HCT116 (cell line): ENCODE results near the gene NOTUM. TPM values are rescaled to one million over a fixed set of nuclear protein-coding genes. Genes with fewer than 3 reads are reported as not detected.

Experiments
- ATAC-seq: fragments of 200-7000 bp; cut with Tn5 transposase; 2 replicates; pipeline ENCODE4 v1.9.1; 2020; ENCODE audit warnings: mild to moderate bottlenecking, moderate library complexity
- BruUV-seq: library from RNA; stranded (reverse); fragments of 400-500 nt; replicated peaks from 2 replicates; lab custom pipeline; 2021; lab: Mats Ljungman, UMichigan
- CTCF ChIA-PET: fragments of 300-600 bp; sonication (Branson Sonifier 250); formaldehyde crosslinking; loops from one replicate; lab custom pipeline; 2021; ENCODE audit warnings: antibody characterized with exemption; lab: Charles Lee
- POLR2A ChIA-PET: fragments of 300-600, 350-600 bp; sonication (Branson Sonifier 250); formaldehyde crosslinking; loops from one replicate; lab custom pipeline; 2021; ENCODE audit warnings: antibody characterized with exemption; lab: Charles Lee
- RAD21 ChIA-PET, 2 experiments: fragments of 300-600 bp; sonication (Branson Sonifier 250); formaldehyde crosslinking; loops; one replicate each; lab custom pipeline; 2023; ENCODE audit warnings: low total read pairs in 2 of 2; ENCODE audit not compliant: uncharacterized antibody in 2 of 2, unreplicated experiment in 2 of 2, low non-redundant PET in 1 of 2; lab: Charles Lee
- DNase-seq: peaks from one replicate; pipeline ENCODE4 v3.0.0-alpha.2; 2010; ENCODE audit warnings: low read depth, low spot score
- H2AFZ ChIP-seq: fragments of 200-600 bp; shearing (Covaris generic), sonication (generic); 2 replicates; pipeline ENCODE4 v1.6.1; 2017; ENCODE audit warnings: low read depth, mixed run types, mixed read lengths, antibody characterized with exemption, low read length; ENCODE audit not compliant: poor library complexity, severe bottlenecking
- H3K27ac ChIP-seq: 2 replicates; pipeline ENCODE4 v1.5.1; 2012; ENCODE audit warnings: low read depth, low read length
- H3K27me3 ChIP-seq: fragments of 200-600 bp; sonication (generic); 2 replicates; pipeline ENCODE4 v1.6.1; 2016; ENCODE audit warnings: mixed run types, low read length, mixed read lengths; ENCODE audit not compliant: insufficient read depth
- H3K36me3 ChIP-seq, 2 experiments: fragments of 200-500 bp in 1 of 2; fragments of 200-600 bp in 1 of 2; sonication (Bioruptor generic) in 1 of 2; sonication (generic) in 1 of 2; 2 replicates each; pipeline versions ENCODE4 v1.5.1 to v1.6.1; 2014 to 2016; ENCODE audit warnings: low read length in 2 of 2, inconsistent platforms in 1 of 2, mixed read lengths in 1 of 2, mixed run types in 1 of 2; ENCODE audit not compliant: insufficient read depth in 2 of 2, control insufficient read depth in 1 of 2
- H3K4me1 ChIP-seq, 2 experiments: fragments of 200-600 bp in 1 of 2; sonication (generic) in 1 of 2; 2 replicates each; pipeline versions ENCODE4 v1.5.1 to v1.6.1; 2012 to 2017; ENCODE audit warnings: low read length in 2 of 2, inconsistent platforms in 1 of 2, mild to moderate bottlenecking in 1 of 2, mixed read lengths in 1 of 2, mixed run types in 1 of 2, moderate library complexity in 1 of 2; ENCODE audit not compliant: insufficient read depth in 2 of 2, control insufficient read depth in 1 of 2
- H3K4me2 ChIP-seq: fragments of 200-600 bp; sonication (generic); 2 replicates; pipeline ENCODE4 v1.6.1; 2017; ENCODE audit warnings: mixed run types, low read length, mixed read lengths
- H3K4me3 ChIP-seq, 2 experiments: fragments of 200-600 bp in 1 of 2; sonication (generic) in 1 of 2; replicated peaks in 1 of 2; 2 replicates each; pipeline ENCODE4 v1.5.1; 2011 to 2016; ENCODE audit warnings: low read length in 2 of 2, control low read depth in 1 of 2, low read depth in 1 of 2, mild to moderate bottlenecking in 1 of 2, mixed read lengths in 1 of 2, mixed run types in 1 of 2
- H3K79me2 ChIP-seq: fragments of 200-600 bp; sonication (generic); 2 replicates; pipeline ENCODE4 v1.6.1; 2017; ENCODE audit warnings: mild to moderate bottlenecking, mixed run types, low read length, moderate library complexity, mixed read lengths; ENCODE audit not compliant: insufficient read depth
- H3K9ac ChIP-seq: fragments of 200-600 bp; sonication (generic); 2 replicates; pipeline ENCODE4 v1.6.1; 2016; ENCODE audit warnings: low read length, mixed read lengths
- H3K9me2 ChIP-seq: fragments of 200-600 bp; sonication (generic), shearing (Covaris generic); 2 replicates; pipeline ENCODE4 v1.6.1; 2017; ENCODE audit warnings: mixed run types, mild to moderate bottlenecking, moderate library complexity; ENCODE audit not compliant: insufficient read depth
- H3K9me3 ChIP-seq, 2 experiments: fragments of 200-500 bp in 1 of 2; fragments of 200-600 bp in 1 of 2; sonication (Bioruptor generic) in 1 of 2; sonication (generic) in 1 of 2; 2 replicates each; pipeline ENCODE4 v1.6.1; 2014 to 2017; ENCODE audit warnings: low read length in 2 of 2, mixed read lengths in 2 of 2, inconsistent platforms in 1 of 2, low read depth in 1 of 2, mild to moderate bottlenecking in 1 of 2, mixed run types in 1 of 2, moderate library complexity in 1 of 2; ENCODE audit not compliant: control insufficient read depth in 1 of 2, insufficient read depth in 1 of 2
- H4K20me1 ChIP-seq: fragments of 200-600 bp; sonication (generic), shearing (Covaris generic); 2 replicates; pipeline ENCODE4 v1.6.1; 2017; ENCODE audit warnings: mixed run types, mild to moderate bottlenecking, moderate library complexity; ENCODE audit not compliant: insufficient read depth
- ATF3 ChIP-seq: IDR thresholded peaks from 2 replicates; pipeline ENCODE4 v1.6.1; 2012
- CBX3 ChIP-seq: IDR thresholded peaks from 2 replicates; pipeline ENCODE4 v1.6.1; 2012; ENCODE audit warnings: low read depth
- ELF1 ChIP-seq: IDR thresholded peaks from 2 replicates; pipeline ENCODE4 v1.6.1; 2012; ENCODE audit warnings: low read depth, borderline replicate concordance
- EZH2phosphoT487 ChIP-seq: fragments of 200-600 bp; IDR thresholded peaks from 2 replicates; pipeline ENCODE4 v1.6.1; 2018; ENCODE audit warnings: antibody characterized with exemption, borderline replicate concordance
- FOSL1 ChIP-seq: IDR thresholded peaks from 2 replicates; pipeline ENCODE4 v1.6.1; 2012; ENCODE audit warnings: low read depth
- JUND ChIP-seq: IDR thresholded peaks from 2 replicates; pipeline ENCODE4 v1.6.1; 2012
- MAX ChIP-seq: IDR thresholded peaks from 2 replicates; pipeline ENCODE4 v1.6.1; 2012
- POLR2A ChIP-seq: IDR thresholded peaks from 2 replicates; pipeline ENCODE4 v1.7.0; 2011; ENCODE audit warnings: borderline replicate concordance; ENCODE audit not compliant: insufficient read depth, insufficient read length; ENCODE audit errors: extremely low read depth
- POLR2AphosphoS5 ChIP-seq: IDR thresholded peaks from 2 replicates; pipeline ENCODE4 v1.6.1; 2011; ENCODE audit warnings: mild to moderate bottlenecking, low read depth, low read length, moderate library complexity
- SIN3A ChIP-seq: IDR thresholded peaks from 2 replicates; pipeline ENCODE4 v1.6.1; 2012; ENCODE audit warnings: low read depth
- SRF ChIP-seq: IDR thresholded peaks from 2 replicates; pipeline ENCODE4 v1.6.1; 2012; ENCODE audit warnings: low read depth
- TCF7L2 ChIP-seq: IDR thresholded peaks from 2 replicates; pipeline ENCODE4 v1.7.0; 2011; ENCODE audit warnings: borderline replicate concordance, inconsistent platforms; ENCODE audit not compliant: insufficient read depth, insufficient read length; ENCODE audit errors: extremely low read depth
- ZNF274 ChIP-seq: fragments of 200-500 bp; sonication (Bioruptor generic); IDR thresholded peaks from 2 replicates; pipeline ENCODE4 v1.6.1; 2014; ENCODE audit warnings: mild to moderate bottlenecking, low read depth, low read length, inconsistent platforms
- intact Hi-C: fragments of 100-400 bp; cut with micrococcal nuclease; formaldehyde crosslinking; loops from 2 replicates; pipeline ENCODE4 v1.10.0; 2022
- total RNA-seq: library from RNA; stranded (reverse); gene quantifications from one replicate; pipeline ENCODE4 v1.2.1, GENCODE V29; 2021; ENCODE audit not compliant: unreplicated experiment
- TF ChIP-seq, protein P1 (sequence below): IDR thresholded peaks from 2 replicates; pipeline ENCODE4 v1.6.1; 2012; ENCODE audit warnings: low read depth

NOTUM gene
- total RNA-seq, 1 experiment from 2014 or later: 12.5 TPM

- TF ChIP-seq MAX (no peak), TCF7L2 (no peak), SRF (no peak), POLR2A (no peak), FOSL1 (no peak), SIN3A (no peak), ELF1 (no peak)
Measured at GRCh38 chr17:81944858-81945257, 16.1 kb downstream of the NOTUM start (continued).

DNA sequence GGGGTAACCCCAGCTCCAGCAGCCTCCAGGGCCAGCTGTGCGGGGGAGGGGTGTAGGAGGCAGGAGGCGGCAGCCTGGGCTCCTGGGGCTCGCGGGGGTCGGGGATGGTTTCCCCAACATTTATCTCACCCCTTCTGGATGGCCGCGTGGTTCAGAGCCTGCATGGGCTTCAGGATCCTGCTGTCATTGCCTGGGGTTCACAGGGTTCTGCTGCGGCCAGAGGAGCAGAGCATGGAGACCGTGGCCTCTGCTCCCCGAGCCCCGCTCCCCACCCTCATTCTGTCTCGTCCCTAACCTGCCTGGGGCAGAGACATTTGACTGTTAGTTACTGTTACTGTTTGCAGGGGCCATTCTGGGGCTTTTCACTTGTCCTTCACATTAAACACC, 18.8 kb downstream of the NOTUM start:
- H3K4me3 ChIP-seq: no peak overlapping the region
- DNase-seq: no peak
- ChIA-PET POLR2A (no interaction called here), RAD21 (no interaction called here), CTCF (no interaction called here)
- no peak overlapping the region for H3K9ac ChIP-seq
- H3K27ac ChIP-seq: no peak overlapping the region
- intact Hi-C loops: no loop called here
- no peaks in the 10 kb centered on the region for H3K36me3 ChIP-seq
- no peaks in the 10 kb centered on the region for H3K9me2 ChIP-seq
- no TSS peak for BruUV-seq
- no peak overlapping the region for H3K4me2 ChIP-seq
- no peak overlapping the region for H2AFZ ChIP-seq
- no peaks in the 10 kb centered on the region for H3K9me3 ChIP-seq
- no peaks in the 10 kb centered on the region for H3K79me2 ChIP-seq
- no peaks in the 10 kb centered on the region for H4K20me1 ChIP-seq
- H3K27me3 ChIP-seq: no peaks in the 10 kb centered on the region
- ATAC-seq: no peak
- TF ChIP-seq, protein P1, sequence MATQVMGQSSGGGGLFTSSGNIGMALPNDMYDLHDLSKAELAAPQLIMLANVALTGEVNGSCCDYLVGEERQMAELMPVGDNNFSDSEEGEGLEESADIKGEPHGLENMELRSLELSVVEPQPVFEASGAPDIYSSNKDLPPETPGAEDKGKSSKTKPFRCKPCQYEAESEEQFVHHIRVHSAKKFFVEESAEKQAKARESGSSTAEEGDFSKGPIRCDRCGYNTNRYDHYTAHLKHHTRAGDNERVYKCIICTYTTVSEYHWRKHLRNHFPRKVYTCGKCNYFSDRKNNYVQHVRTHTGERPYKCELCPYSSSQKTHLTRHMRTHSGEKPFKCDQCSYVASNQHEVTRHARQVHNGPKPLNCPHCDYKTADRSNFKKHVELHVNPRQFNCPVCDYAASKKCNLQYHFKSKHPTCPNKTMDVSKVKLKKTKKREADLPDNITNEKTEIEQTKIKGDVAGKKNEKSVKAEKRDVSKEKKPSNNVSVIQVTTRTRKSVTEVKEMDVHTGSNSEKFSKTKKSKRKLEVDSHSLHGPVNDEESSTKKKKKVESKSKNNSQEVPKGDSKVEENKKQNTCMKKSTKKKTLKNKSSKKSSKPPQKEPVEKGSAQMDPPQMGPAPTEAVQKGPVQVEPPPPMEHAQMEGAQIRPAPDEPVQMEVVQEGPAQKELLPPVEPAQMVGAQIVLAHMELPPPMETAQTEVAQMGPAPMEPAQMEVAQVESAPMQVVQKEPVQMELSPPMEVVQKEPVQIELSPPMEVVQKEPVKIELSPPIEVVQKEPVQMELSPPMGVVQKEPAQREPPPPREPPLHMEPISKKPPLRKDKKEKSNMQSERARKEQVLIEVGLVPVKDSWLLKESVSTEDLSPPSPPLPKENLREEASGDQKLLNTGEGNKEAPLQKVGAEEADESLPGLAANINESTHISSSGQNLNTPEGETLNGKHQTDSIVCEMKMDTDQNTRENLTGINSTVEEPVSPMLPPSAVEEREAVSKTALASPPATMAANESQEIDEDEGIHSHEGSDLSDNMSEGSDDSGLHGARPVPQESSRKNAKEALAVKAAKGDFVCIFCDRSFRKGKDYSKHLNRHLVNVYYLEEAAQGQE: no peak
- TF ChIP-seq POLR2A (no peak), JUND (no peak), SIN3A (no peak), ATF3 (no peak), FOSL1 (no peak), ELF1 (no peak), EZH2phosphoT487 (no peak), CBX3 (no peak), POLR2AphosphoS5 (no peak), ZNF274 (no peak)
- peaks cover 4 to 13% of the 10 kb centered on the region in 2 experiments; a peak in 2 of 4 replicates for H3K4me1 ChIP-seq
